Measurements from ENCODE around the gene MOG.

The MOG gene

GRCh38 chr6:29675561-29675960 lies 18.7 kb downstream of the MOG start:
- in situ Hi-C loops (cut with HindIII; ENCODE audit: low sequenced_read_pairs) = no loop called here
- no peak for DNase-seq (ENCODE audit: low read depth)
- H3K4me3 ChIP-seq (ENCODE audit: low read depth, low read length) = no peak overlapping the region
- TF ChIP-seq CTCF (IDR thresholded peaks at IDR 0.05; ENCODE audit: low read depth, low read length, missing control alignments) = no peak

- DNase-seq (ENCODE audit: low read depth) = no peak
- no peak overlapping the region for H3K4me3 ChIP-seq (ENCODE audit: low read depth, low read length)
- in situ Hi-C loops (cut with HindIII; ENCODE audit: low sequenced_read_pairs) = no loop called here
- no peak for TF ChIP-seq CTCF (IDR thresholded peaks at IDR 0.05; ENCODE audit: low read depth, low read length, missing control alignments)
Measured at GRCh38 chr6:29676981-29677601, 20.2 kb downstream of the MOG start.

- no peak for DNase-seq (ENCODE audit: low read depth)
- TF ChIP-seq CTCF (IDR thresholded peaks at IDR 0.05; ENCODE audit: low read depth, low read length, missing control alignments) = no peak
- no peak overlapping the region for H3K4me3 ChIP-seq (ENCODE audit: low read depth, low read length)
- in situ Hi-C loops (cut with HindIII; ENCODE audit: low sequenced_read_pairs) = no loop called here
Measured at GRCh38 chr6:29678114-29678513, 21.2 kb downstream of the MOG start.

- no peak for TF ChIP-seq CTCF (IDR thresholded peaks at IDR 0.05; ENCODE audit: low read depth, low read length, missing control alignments)
Measured at GRCh38 chr6:29679962-29680361, 23.1 kb downstream of the MOG start.

GRCh38 chr6:29680416-29680815 lies 23.5 kb downstream of the MOG start:
- in situ Hi-C loops (cut with HindIII; ENCODE audit: low sequenced_read_pairs) = no loop called here
- no peak for DNase-seq (ENCODE audit: low read depth)

More at GRCh38 chr6:29679962-29680361, 23.1 kb downstream of the MOG start:
- no peak overlapping the region for H3K4me3 ChIP-seq (ENCODE audit: low read depth, low read length)
- in situ Hi-C loops (cut with HindIII; ENCODE audit: low sequenced_read_pairs) = no loop called here
- no peak for DNase-seq (ENCODE audit: low read depth)

GRCh38 chr6:29680904-29681303 lies 24.0 kb downstream of the MOG start, which contains the start of gene ZFP57:
Gene ZFP57, minus strand, starts transcription at chr6:29681152. Its CDS starts 4,149 bp downstream, at chr6:29677003.
- in situ Hi-C loops (cut with HindIII; ENCODE audit: low sequenced_read_pairs) = no loop called here
- TF ChIP-seq CTCF (IDR thresholded peaks at IDR 0.05; ENCODE audit: low read depth, low read length, missing control alignments) = no peak
- no peak within 1 kb of the TSS for H3K4me3 ChIP-seq (ENCODE audit: low read depth, low read length)
- DNase-seq (ENCODE audit: low read depth) = no peak

More at GRCh38 chr6:29680416-29680815, 23.5 kb downstream of the MOG start:
- H3K4me3 ChIP-seq (ENCODE audit: low read depth, low read length) = no peak overlapping the region
- TF ChIP-seq CTCF (IDR thresholded peaks at IDR 0.05; ENCODE audit: low read depth, low read length, missing control alignments) = no peak
